Neural progenitor cell (in vitro differentiated cells): ENCODE results near the gene CAPN10.

Experiments used
- CTCF ChIP-seq: fragments of 200-600 bp; sonication (generic); IDR thresholded peaks from 2 replicates; pipeline ENCODE4 v1.5.1; 2017; ENCODE audit warnings: antibody characterized with exemption, mild to moderate bottlenecking
- EZH2 ChIP-seq: fragments of 200-600 bp; sonication (generic); IDR thresholded peaks from 2 replicates; pipeline ENCODE4 v1.6.1; 2017; ENCODE audit warnings: antibody characterized with exemption, mild to moderate bottlenecking, moderate library complexity

- TF ChIP-seq CTCF (no peak), EZH2 (no peak)
Observed at GRCh38 chr2:240642061-240642805, 55.7 kb downstream of the CAPN10 start.
